NCI-H345 treated with DMSO at 0.1 percent for 48 hours (cell line): Measurements from ENCODE around the gene PLCH2.

Source experiments
- DNase-seq: peaks from one replicate; lab custom pipeline; 2025; ENCODE audit not compliant: unreplicated experiment; lab: John Stamatoyannopoulos, UW

Gene PLCH2

GRCh38 chr1:2495546-2495945 is 19.5 kb downstream of the PLCH2 start:
- DNase-seq, result no peak

GRCh38 chr1:2496087-2496622 is 20.1 kb downstream of the PLCH2 start:
- no peak for DNase-seq

GRCh38 chr1:2496746-2497145 is 20.7 kb downstream of the PLCH2 start:
- no peak for DNase-seq

- DNase-seq, result no peak
Observed at GRCh38 chr1:2497891-2498290, 21.8 kb downstream of the PLCH2 start.

GRCh38 chr1:2498648-2499047 is 22.6 kb downstream of the PLCH2 start:
- DNase-seq, result no peak

GRCh38 chr1:2499260-2499659 is 23.2 kb downstream of the PLCH2 start:
- DNase-seq, result no peak

GRCh38 chr1:2499986-2500596 is 24.0 kb downstream of the PLCH2 start:
- DNase-seq, result no peak

GRCh38 chr1:2501041-2501819 is 25.1 kb downstream of the PLCH2 start:
- DNase-seq, result no peak

GRCh38 chr1:2501820-2502119 is 25.7 kb downstream of the PLCH2 start:
- no peak for DNase-seq

- DNase-seq, result no peak
Observed at GRCh38 chr1:2502210-2502609, 26.1 kb downstream of the PLCH2 start.

- DNase-seq, result no peak
Observed at GRCh38 chr1:2502661-2503553, 26.8 kb downstream of the PLCH2 start.

- no peak for DNase-seq
Observed at GRCh38 chr1:2503554-2504224, 27.6 kb downstream of the PLCH2 start.

- no peak for DNase-seq
Observed at GRCh38 chr1:2504225-2504948, 28.3 kb downstream of the PLCH2 start.

- DNase-seq, result no peak
Observed at GRCh38 chr1:2504949-2505272, 28.8 kb downstream of the PLCH2 start.

- DNase-seq, result no peak
Observed at GRCh38 chr1:2505461-2505994, 29.4 kb downstream of the PLCH2 start.

- DNase-seq, result no peak
Observed at GRCh38 chr1:2506007-2506860, 30.1 kb downstream of the PLCH2 start.

GRCh38 chr1:2506901-2507565 is 30.9 kb downstream of the PLCH2 start:
- DNase-seq, result no peak

GRCh38 chr1:2507744-2508155 is 31.7 kb downstream of the PLCH2 start:
- DNase-seq, result no peak

- no peak for DNase-seq
Observed at GRCh38 chr1:2508180-2508579, 32.1 kb downstream of the PLCH2 start.
